ENCODE results near the gene TBC1D22A. TPM values are rescaled to one million over a fixed set of nuclear protein-coding genes. Genes with fewer than 3 reads are reported as not detected.

The TBC1D22A gene
- total RNA-seq, 1 donor from 2014 or later, result 14.3 TPM

- Mint-ChIP-seq H3K4me1 (no peaks in the 10 kb centered on the region), H3K9me3 (peaks cover 6% of the 10 kb centered on the region), H3K27ac (ENCODE audit: unreplicated experiment) (no peak overlapping the region), H3K36me3 (ENCODE audit: low read depth) (peaks cover 19% of the 10 kb centered on the region), H3K4me3 (no peak overlapping the region), H3K27me3 (ENCODE audit: low read depth) (no peaks in the 10 kb centered on the region)
- no peak for TF ChIP-seq CTCF (conservative IDR thresholded peaks at IDR 0.05)
- no peak for DNase-seq (ENCODE audit: low read depth, low spot score)
Observed at GRCh38 chr22:46979506-46979905, 217.1 kb downstream of the TBC1D22A start.

- DNase-seq (ENCODE audit: low read depth, low spot score), result no peak
- peaks cover 6% of the 10 kb centered on the region for H3K9me3 Mint-ChIP-seq
- H3K4me3 Mint-ChIP-seq, result no peak overlapping the region
- TF ChIP-seq CTCF (conservative IDR thresholded peaks at IDR 0.05), result no peak
- H3K27me3 Mint-ChIP-seq (ENCODE audit: low read depth), result no peaks in the 10 kb centered on the region
- H3K36me3 Mint-ChIP-seq (ENCODE audit: low read depth), result peaks cover 16% of the 10 kb centered on the region
- H3K4me1 Mint-ChIP-seq, result no peaks in the 10 kb centered on the region
- no peak overlapping the region for H3K27ac Mint-ChIP-seq (ENCODE audit: unreplicated experiment)
Observed at GRCh38 chr22:46980392-46980791, 217.9 kb downstream of the TBC1D22A start.

GRCh38 chr22:46982635-46983034 lies 220.2 kb downstream of the TBC1D22A start:
- H3K4me3 Mint-ChIP-seq, result no peak overlapping the region
- peaks cover 3% of the 10 kb centered on the region for H3K9me3 Mint-ChIP-seq
- peak overlapping the region; percentile 70 for H3K27ac Mint-ChIP-seq (ENCODE audit: unreplicated experiment)
- no peaks in the 10 kb centered on the region for H3K4me1 Mint-ChIP-seq
- H3K36me3 Mint-ChIP-seq (ENCODE audit: low read depth), result peaks cover 14% of the 10 kb centered on the region
- no peak for DNase-seq (ENCODE audit: low read depth, low spot score)
- no peaks in the 10 kb centered on the region for H3K27me3 Mint-ChIP-seq (ENCODE audit: low read depth)
- no peak for TF ChIP-seq CTCF (conservative IDR thresholded peaks at IDR 0.05)

- Mint-ChIP-seq H3K27ac (ENCODE audit: unreplicated experiment) (peak overlapping the region; percentile 62), H3K9me3 (peaks cover 3% of the 10 kb centered on the region), H3K27me3 (ENCODE audit: low read depth) (no peaks in the 10 kb centered on the region), H3K36me3 (ENCODE audit: low read depth) (peaks cover 14% of the 10 kb centered on the region), H3K4me3 (no peak overlapping the region), H3K4me1 (no peaks in the 10 kb centered on the region)
- TF ChIP-seq CTCF (conservative IDR thresholded peaks at IDR 0.05), result no peak
- DNase-seq (ENCODE audit: low read depth, low spot score), result no peak
Observed at GRCh38 chr22:46983046-46983445, 220.6 kb downstream of the TBC1D22A start.

GRCh38 chr22:46984751-46985506 lies 222.5 kb downstream of the TBC1D22A start:
- Mint-ChIP-seq H3K4me3 (no peak overlapping the region), H3K9me3 (no peaks in the 10 kb centered on the region), H3K27ac (ENCODE audit: unreplicated experiment) (no peak overlapping the region), H3K27me3 (ENCODE audit: low read depth) (no peaks in the 10 kb centered on the region), H3K4me1 (no peaks in the 10 kb centered on the region), H3K36me3 (ENCODE audit: low read depth) (peaks cover 5% of the 10 kb centered on the region)
- no peak for TF ChIP-seq CTCF (conservative IDR thresholded peaks at IDR 0.05)
- DNase-seq (ENCODE audit: low read depth, low spot score), result no peak

All from neural crest cell (in vitro differentiated cells).